Astrocyte of the spinal cord (primary cell): Measurements from ENCODE around the gene MLXIPL.

ENCODE experiments used
- DNase-seq: peaks from one replicate; pipeline ENCODE4 v3.0.0; 2011; ENCODE audit warnings: low read depth, low spot score
- H3K4me3 ChIP-seq: 2 replicates; pipeline ENCODE4 v1.5.1; 2011; ENCODE audit warnings: low read depth, mild to moderate bottlenecking, low read length, moderate library complexity
- CTCF ChIP-seq: IDR thresholded peaks from 2 replicates; pipeline ENCODE4 v1.5.1; 2012; ENCODE audit warnings: low read depth, mild to moderate bottlenecking, low read length, inconsistent platforms
- in situ Hi-C: cut with HindIII; loops from 2 replicates; pipeline ENCODE4 v1.10.0; 2017; ENCODE audit warnings: low sequenced_read_pairs

MLXIPL gene

DNA sequence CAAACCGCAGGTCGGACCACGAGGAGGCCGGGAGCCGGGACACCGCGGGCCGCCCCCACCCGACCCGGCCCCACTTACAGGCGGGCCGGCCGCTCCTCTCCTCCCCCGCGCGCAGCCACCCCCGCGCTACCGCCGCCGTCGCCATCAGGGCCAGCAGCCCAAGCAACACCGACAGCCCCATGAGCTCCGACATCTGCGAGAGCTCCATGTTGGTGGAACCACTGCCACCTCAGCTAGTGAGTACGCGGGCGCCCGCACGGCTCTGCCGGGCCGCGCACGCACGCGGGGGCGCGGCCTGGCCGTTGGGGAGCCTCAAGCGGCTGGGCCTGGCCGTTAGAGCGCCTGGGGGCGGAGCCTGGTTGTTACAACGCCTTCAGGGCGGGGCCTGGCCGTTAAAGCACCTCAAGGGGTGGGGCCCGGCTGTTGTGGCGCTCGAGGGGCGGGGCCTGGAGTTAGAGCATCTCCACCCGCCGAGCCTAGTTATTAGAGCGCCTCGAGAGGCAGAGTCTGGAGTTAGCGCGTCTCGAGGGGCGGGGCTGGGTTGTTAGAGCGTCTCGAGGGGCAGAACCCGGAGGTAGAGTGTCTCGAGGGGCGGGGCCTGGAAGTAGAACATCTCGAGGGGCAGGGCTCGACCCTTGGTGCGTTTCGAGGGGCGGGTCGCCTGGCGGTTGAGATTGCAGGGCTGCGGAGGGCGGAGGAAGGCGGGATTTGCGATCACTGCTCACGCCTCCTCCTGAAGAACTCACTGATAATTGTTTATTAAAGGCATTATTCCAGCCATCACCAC lies 45.8 kb downstream of the MLXIPL start, which contains the start of gene TBL2:
Gene TBL2 (minus strand): TSS at position 238 of the 787 bp plus-strand sequence. CDS start 30 bp downstream, at position 208.
- peak; percentile 99 for DNase-seq

DNA sequence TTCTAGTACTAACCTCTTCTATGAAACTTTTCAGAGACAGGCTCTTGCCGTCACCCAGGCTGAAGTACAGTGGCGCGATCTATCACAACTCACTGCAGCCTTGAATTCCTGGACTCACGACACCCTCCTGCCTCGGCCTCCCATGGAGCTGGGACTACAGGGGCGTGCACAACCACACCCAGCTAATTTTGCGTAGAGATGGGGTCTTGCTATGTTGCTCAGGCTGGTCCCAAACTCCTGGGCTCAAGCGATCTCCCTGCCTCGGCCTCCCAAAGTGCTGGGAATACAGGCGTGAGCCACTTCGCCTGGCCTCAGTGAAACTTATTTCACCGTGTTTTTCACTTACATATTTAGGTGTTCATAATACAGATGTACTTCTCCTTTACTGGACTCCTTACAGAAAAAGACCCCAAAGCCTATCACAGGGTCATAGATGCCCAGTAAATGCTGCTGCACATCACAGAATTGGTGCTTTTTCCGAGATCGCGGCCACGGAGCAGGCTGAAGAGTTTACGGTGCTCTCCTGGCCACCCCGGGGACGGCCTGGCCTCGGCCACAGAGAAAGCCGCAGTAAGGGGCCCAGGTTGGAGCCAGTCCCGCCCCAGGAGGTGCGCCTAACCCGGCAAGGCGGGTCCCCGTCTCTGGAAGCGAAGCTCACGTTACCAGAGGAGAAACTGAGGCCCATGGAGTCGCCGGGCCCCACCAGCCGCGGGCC lies 46.5 kb downstream of the MLXIPL start:
- TF ChIP-seq CTCF, result no peak
- H3K4me3 ChIP-seq, result peak overlapping the region; percentile 83
- in situ Hi-C loops, result no loop called here
- DNase-seq, result peak; percentile 20

More for the DNA sequence above, 45.8 kb downstream of the MLXIPL start, which contains the start of gene TBL2:
- in situ Hi-C loops, result no loop called here
- peak within 1 kb of the TSS; percentile 83 for H3K4me3 ChIP-seq
- peak; percentile 28 for TF ChIP-seq CTCF

- in situ Hi-C loops, result no loop called here
- H3K4me3 ChIP-seq, result no peak overlapping the region
- DNase-seq, result no peak
- no peak for TF ChIP-seq CTCF
Observed at GRCh38 chr7:73573791-73574190, 50.5 kb downstream of the MLXIPL start.

- DNase-seq, result no peak
- no peak overlapping the region for H3K4me3 ChIP-seq
- TF ChIP-seq CTCF, result no peak
- in situ Hi-C loops, result no loop called here
Observed at GRCh38 chr7:73573276-73573675, 51.0 kb downstream of the MLXIPL start.

DNA sequence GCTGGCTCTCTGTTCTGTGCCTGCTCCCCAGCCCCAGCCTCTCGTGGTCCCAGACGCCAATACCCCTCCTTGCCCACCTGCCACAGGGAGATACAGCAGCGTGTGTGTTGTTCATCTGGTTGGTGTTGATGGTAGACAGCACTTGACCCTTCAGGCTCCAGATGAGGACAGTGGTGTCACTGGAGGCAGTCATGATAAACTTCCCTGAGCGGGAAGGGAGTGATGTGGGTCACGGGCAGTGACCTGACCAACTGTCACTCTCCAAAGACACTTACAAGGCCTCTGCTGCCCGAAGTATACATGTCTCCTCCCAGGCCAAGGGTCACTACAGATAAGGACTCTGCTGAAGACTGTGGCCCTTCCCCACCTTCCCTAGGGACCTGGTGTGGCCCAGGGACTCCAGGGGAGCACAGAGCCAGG lies 51.5 kb downstream of the MLXIPL start:
- in situ Hi-C loops, result no loop called here
- no peak overlapping the region for H3K4me3 ChIP-seq
- DNase-seq, result no peak
- no peak for TF ChIP-seq CTCF

- in situ Hi-C loops, result no loop called here
- no peak for TF ChIP-seq CTCF
- no peak overlapping the region for H3K4me3 ChIP-seq
- DNase-seq, result no peak
Observed at GRCh38 chr7:73570977-73571376, 53.3 kb downstream of the MLXIPL start.
